ENCODE measurements around the gene COX10.
"Not testable (repeated sequence)": the region's sequence is repeated elsewhere in the genome, so short reads cannot be mapped to it uniquely, and the experiment has no call there.

The COX10 gene

GRCh38 chr17:14222611-14223010 lies 153.3 kb downstream of the COX10 start:
- Histone ChIP-seq H3K9me3 (no peaks in the 10 kb centered on the region), H3K4me3 (ENCODE audit: low read depth, low read length) (no peak overlapping the region), H3K27me3 (no peaks in the 10 kb centered on the region), H3K36me3 (no peaks in the 10 kb centered on the region), H3K4me1 (no peaks in the 10 kb centered on the region)
- TF ChIP-seq, protein P1, sequence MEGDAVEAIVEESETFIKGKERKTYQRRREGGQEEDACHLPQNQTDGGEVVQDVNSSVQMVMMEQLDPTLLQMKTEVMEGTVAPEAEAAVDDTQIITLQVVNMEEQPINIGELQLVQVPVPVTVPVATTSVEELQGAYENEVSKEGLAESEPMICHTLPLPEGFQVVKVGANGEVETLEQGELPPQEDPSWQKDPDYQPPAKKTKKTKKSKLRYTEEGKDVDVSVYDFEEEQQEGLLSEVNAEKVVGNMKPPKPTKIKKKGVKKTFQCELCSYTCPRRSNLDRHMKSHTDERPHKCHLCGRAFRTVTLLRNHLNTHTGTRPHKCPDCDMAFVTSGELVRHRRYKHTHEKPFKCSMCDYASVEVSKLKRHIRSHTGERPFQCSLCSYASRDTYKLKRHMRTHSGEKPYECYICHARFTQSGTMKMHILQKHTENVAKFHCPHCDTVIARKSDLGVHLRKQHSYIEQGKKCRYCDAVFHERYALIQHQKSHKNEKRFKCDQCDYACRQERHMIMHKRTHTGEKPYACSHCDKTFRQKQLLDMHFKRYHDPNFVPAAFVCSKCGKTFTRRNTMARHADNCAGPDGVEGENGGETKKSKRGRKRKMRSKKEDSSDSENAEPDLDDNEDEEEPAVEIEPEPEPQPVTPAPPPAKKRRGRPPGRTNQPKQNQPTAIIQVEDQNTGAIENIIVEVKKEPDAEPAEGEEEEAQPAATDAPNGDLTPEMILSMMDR (IDR thresholded peaks at IDR 0.05; ENCODE audit: low read depth, low read length), result no peak
- no peak for DNase-seq

DNA sequence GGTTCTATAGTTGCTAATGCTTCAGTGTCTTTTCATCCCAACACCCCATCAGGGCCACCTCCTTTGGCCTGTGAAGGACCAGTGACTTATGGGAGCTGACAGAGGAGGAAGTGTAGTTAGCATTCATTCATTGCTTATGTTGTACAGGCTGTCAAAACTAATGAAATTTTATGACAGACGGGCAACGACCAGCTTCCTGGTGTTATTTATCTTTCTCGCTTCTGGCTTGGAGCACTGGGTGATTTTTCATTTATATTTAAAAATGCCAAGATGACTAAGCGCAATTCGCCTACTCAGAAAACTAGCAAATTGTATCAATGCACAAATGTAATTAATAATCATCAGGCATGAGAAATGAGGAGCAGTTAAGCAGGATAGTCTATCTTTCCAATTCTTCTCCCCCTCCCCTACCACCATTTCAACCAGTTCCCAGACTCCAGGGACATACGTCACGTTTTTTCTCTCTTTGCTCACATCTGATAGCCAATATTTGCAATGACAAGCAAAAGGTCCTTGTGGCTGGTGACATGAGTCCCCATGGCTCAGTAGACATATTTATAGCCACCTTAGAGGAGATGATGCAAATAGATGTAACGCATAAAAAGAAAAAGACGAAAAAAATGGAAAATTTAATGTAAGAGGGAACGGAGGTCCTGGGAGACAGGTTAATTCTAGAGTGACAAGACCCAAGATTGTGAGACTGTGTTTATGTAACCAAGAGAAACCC lies 156.1 kb downstream of the COX10 start:
- H3K27me3 ChIP-seq, result no peaks in the 10 kb centered on the region
- TF ChIP-seq, protein P1 (IDR thresholded peaks at IDR 0.05; ENCODE audit: low read depth, low read length), result no peak
- no peaks in the 10 kb centered on the region for H3K4me1 ChIP-seq
- DNase-seq, result no peak
- H3K4me3 ChIP-seq (ENCODE audit: low read depth, low read length), result no peak overlapping the region
- H3K9me3 ChIP-seq, result no peaks in the 10 kb centered on the region
- H3K36me3 ChIP-seq, result no peaks in the 10 kb centered on the region

- Histone ChIP-seq H3K9me3 (no peaks in the 10 kb centered on the region), H3K36me3 (no peaks in the 10 kb centered on the region), H3K27me3 (no peaks in the 10 kb centered on the region), H3K4me1 (no peaks in the 10 kb centered on the region), H3K4me3 (ENCODE audit: low read depth, low read length) (no peak overlapping the region)
- TF ChIP-seq, protein P1 (IDR thresholded peaks at IDR 0.05; ENCODE audit: low read depth, low read length), result no peak
- DNase-seq, result no peak
Observed at GRCh38 chr17:14227052-14227451, 157.7 kb downstream of the COX10 start.

- no peaks in the 10 kb centered on the region for H3K36me3 ChIP-seq
- H3K9me3 ChIP-seq, result no peaks in the 10 kb centered on the region
- H3K4me3 ChIP-seq (ENCODE audit: low read depth, low read length), result no peak overlapping the region
- no peak for DNase-seq
- TF ChIP-seq, protein P1 (IDR thresholded peaks at IDR 0.05; ENCODE audit: low read depth, low read length), result no peak
- no peaks in the 10 kb centered on the region for H3K4me1 ChIP-seq
- no peaks in the 10 kb centered on the region for H3K27me3 ChIP-seq
Observed at GRCh38 chr17:14228903-14229302, 159.6 kb downstream of the COX10 start.

DNA sequence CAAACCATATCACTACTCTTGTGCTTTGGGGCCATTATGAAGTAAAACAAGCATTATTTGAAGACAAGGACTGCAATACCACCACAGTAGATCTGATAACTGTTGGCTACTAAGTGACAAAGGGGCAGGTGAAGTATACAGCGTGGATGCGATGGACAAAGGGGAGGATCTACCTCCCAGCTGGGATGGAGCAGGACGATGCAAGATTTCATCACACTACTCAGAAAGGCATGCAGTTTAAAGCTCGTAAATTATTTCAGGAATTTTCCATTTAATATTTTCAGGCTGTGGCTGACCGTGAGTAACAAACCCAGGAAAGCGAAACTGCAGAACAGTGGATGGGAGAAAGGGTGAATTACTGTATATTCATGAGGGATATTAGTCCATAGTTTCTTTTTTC lies 161.9 kb downstream of the COX10 start:
- DNase-seq; H3K9me3 ChIP-seq; H3K27me3 ChIP-seq; H3K36me3 ChIP-seq; H3K4me3 ChIP-seq (ENCODE audit: low read depth, low read length); H3K4me1 ChIP-seq: not testable (repeated sequence)

- not testable (repeated sequence) for H3K4me3 ChIP-seq (ENCODE audit: low read depth, low read length); H3K4me1 ChIP-seq; DNase-seq; H3K36me3 ChIP-seq; H3K9me3 ChIP-seq; H3K27me3 ChIP-seq
Observed at GRCh38 chr17:14235047-14235446, 165.7 kb downstream of the COX10 start.

DNA sequence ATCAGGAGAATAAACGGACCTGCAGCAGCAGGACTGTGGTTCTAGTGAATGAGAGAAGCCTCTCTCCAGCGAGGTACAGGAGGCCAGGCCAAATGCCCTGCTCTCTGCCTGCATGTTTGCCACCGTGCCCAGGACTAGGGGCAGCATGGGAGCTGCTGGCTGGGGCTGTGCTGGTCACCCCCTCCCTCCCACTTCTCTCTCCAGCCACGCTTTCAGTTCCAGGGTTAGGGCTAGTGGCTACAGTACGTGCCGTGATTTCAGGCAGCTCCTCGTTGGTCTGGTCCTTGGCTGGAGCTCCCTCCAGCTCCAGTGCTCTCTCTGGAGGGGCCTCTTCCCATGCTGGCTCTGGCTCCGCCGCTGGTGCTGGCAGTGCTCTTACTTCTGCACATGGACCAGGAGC lies 166.7 kb downstream of the COX10 start:
- not testable (repeated sequence) for H3K4me3 ChIP-seq (ENCODE audit: low read depth, low read length); H3K9me3 ChIP-seq; DNase-seq; H3K4me1 ChIP-seq; H3K27me3 ChIP-seq; H3K36me3 ChIP-seq

- not testable (repeated sequence) for H3K9me3 ChIP-seq, H3K4me1 ChIP-seq, DNase-seq
Observed at GRCh38 chr17:14236762-14237161, 167.5 kb downstream of the COX10 start, which contains the start of gene CDRT15. TSS of gene CDRT15 (minus strand) at chr17:14236862. CDS start at chr17:14236833, 29 bp downstream.

GRCh38 chr17:14239271-14239670 lies 170.0 kb downstream of the COX10 start:
- not testable (repeated sequence) for DNase-seq

More at GRCh38 chr17:14236762-14237161, 167.5 kb downstream of the COX10 start, which contains the start of gene CDRT15:
- not testable (repeated sequence) for H3K36me3 ChIP-seq; H3K27me3 ChIP-seq; H3K4me3 ChIP-seq (ENCODE audit: low read depth, low read length)

More at GRCh38 chr17:14239271-14239670, 170.0 kb downstream of the COX10 start:
- H3K4me1 ChIP-seq; H3K36me3 ChIP-seq; H3K27me3 ChIP-seq; H3K9me3 ChIP-seq; H3K4me3 ChIP-seq (ENCODE audit: low read depth, low read length): not testable (repeated sequence)

Data from BE2C (cell line).